COLO829 (cell line): Measurements from ENCODE around the gene RADIL.
"Not testable (repeated sequence)": the region's sequence is repeated elsewhere in the genome, so short reads cannot be mapped to it uniquely, and the experiment has no call there.

ENCODE experiments used
- DNase-seq: peaks from one replicate; pipeline ENCODE4 v3.0.0; 2012; ENCODE audit warnings: low spot score

Gene RADIL, protein sequence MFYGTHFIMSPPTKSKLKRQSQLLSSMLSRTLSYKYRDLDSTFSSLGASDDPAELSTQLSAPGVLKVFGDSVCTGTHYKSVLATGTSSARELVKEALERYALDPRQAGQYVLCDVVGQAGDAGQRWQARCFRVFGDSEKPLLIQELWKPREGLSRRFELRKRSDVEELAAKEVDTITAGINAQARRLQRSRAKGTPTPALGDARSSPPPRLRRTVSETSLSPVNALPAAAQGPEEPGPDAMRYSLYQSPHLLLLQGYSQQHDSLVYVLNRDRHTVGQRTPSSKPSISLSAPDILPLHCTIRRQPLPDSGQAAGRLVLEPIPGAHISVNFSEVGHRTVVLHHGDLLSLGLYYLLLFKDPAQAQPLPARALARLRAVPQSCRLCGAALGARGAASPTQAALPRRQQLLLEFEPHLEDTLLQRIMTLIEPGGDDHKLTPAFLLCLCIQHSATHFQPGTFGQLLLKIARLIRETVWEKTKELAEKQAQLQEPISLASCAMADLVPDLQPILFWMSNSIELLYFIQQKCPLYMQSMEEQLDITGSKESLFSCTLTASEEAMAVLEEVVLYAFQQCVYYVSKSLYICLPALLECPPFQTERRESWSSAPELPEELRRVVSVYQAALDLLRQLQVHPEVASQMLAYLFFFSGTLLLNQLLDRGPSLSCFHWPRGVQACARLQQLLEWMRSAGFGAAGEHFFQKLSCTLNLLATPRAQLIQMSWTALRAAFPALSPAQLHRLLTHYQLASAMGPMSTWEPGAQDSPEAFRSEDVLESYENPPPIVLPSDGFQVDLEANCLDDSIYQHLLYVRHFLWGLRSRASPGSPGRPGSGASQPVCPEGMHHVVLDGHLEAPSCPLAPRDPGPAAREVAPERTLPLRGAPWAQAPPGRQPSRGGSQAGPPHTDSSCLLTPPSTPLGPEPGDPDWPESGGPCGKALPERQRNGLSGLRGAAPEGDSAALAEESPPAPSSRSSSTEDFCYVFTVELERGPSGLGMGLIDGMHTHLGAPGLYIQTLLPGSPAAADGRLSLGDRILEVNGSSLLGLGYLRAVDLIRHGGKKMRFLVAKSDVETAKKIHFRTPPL

GRCh38 chr7:4883372-4884144, at the start of gene RADIL:
TSS of gene RADIL (minus strand) at chr7:4883716. CDS start at chr7:4878139, 5,577 bp downstream.
- DNase-seq = peak; percentile 97

GRCh38 chr7:4931943-4932342, 48.4 kb upstream of the RADIL start:
- peak; percentile 77 for DNase-seq

DNA sequence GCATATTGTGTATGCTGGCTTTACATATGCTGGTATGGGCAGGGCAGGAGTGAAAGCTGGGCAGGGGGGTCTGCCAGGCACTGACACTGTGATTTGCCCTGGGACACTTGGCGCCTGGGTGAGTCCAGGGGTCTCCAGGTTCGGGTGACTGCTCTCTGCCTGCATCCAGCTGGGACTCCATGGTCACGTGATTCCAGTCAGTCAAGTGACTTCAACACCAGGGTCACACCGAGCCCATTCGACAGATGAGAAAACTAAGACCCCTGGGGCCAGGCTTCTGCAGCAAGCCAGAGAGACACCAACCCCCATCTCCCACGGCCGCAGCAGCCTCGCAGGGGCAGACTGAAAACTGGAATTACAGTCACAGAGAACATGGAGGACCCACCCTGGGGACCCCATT, 45.5 kb upstream of the RADIL start:
- DNase-seq = no peak

- no peak for DNase-seq
Observed at GRCh38 chr7:4928445-4928844, 44.9 kb upstream of the RADIL start.

DNA sequence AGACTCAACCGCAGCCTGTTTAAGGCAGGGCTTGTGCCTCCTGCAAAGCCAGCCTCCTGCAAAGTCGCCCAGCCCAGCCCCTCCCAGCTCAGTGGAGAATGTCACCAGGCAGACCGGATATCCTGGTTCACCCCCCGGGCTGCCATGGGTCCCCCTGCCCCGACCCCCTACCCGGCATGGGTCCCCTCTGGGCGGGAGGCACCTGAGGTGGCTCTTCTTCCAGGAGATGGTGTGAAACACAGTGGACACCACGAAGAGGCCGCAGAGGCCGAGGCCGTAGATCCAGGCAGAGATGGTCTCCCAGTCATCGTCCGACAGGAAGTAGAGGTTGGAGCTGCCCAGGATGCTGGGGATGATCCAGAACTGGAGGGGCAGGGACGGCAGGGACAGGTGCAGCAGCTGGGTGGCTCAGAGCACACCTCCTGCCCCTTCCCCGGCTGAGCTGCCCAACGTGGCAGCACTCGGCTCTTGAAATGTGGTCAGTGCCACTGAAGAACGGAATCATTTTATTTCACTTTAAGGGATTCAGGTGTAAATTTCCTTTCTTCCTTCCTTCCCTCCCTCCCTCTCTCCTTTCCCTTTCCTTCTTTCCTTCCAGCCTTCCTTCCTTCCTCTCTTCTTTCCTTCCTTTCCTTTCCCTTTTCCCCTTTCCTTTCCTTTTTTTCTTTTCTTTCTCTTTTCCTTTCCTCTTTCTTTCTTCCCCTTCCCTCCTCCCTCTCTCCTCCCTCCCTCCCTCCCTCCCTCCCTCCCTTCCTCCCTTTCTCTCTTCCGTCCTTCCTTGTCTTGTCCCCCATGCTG, 36.7 kb upstream of the RADIL start:
- no peak for DNase-seq

GRCh38 chr7:4916113-4916512, 32.6 kb upstream of the RADIL start:
- no peak for DNase-seq

- DNase-seq = no peak
Observed at GRCh38 chr7:4911111-4911828, 27.8 kb upstream of the RADIL start.

DNA sequence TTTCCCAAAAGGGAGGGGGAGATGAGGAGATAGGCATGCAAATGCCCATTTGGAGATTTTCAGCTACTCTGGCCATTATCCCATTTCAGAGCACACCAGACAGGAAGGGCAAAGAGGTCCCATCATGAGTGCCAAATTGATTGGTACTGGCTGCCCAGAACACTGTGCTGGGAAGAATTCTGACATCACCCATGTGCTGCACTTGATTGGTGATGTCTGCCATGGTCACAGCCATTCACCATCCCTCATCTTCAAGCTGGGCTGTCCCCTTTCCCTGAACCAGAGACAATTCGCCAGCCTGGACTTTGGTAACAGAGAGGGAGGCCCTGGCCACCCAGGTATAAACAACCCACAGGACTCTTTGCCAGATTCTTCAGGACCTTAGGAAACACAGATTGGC, 23.2 kb upstream of the RADIL start:
- DNase-seq = no peak

DNA sequence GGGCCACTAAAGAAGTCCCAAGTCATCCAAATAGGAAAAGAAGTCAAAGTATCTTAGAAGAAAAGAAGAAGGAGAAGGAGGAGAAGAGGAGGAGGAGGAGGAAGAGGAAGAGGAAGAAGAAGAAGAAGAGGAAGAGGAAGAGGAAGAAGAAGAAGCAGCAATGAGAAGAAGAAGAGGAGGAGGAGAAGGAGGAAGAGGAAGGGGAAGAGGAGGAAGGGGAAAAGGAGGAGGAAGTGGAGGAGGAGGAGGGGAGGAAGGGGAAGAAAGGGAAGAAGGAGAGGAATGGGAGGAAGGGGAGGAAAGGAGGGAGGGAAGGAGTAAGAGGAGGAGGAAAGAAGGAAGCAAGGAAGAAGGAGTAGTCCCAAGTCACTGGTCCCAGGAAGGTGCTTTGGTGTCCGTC, 21.7 kb upstream of the RADIL start:
- no peak for DNase-seq

DNA sequence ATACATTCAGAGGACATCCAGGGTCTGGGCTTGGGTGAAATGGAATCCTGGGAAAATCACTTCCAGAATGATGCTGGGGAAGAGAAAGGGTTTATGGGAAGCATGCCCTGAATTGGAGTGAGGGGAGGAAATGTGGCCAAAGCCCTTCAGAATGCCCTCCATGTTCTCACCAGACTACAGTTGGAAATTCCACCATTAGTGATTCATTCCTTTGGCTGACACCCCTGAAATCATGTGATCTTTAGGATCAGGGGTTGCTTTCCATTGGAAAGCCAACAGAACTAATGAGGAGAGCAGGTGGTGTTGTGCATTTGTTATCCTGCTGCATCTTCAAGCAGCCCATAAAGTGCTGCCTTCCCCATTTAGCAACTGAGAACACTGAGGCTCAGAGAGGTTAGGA, 20.8 kb upstream of the RADIL start:
- no peak for DNase-seq

DNA sequence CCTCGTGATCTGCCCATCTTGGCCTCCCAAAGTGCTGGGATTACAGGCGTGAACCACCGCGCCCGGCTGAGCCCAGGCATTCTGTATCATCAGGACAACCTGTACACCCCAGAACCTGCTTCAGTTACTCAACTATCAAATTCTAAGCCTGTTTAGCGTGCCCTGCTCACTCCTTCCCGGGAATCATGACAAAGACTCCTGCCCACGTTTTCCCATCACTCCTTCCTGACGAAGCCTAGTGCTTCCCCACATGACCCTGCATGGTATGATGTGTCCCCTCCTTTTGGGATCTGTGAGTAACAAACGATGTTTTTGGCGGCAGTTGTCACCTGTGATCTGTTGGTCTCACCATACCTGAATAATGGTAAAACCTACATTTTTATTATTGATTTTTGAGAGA, 12.2 kb upstream of the RADIL start:
- DNase-seq = no peak

GRCh38 chr7:4894482-4894881, 11.0 kb upstream of the RADIL start:
- no peak for DNase-seq

DNA sequence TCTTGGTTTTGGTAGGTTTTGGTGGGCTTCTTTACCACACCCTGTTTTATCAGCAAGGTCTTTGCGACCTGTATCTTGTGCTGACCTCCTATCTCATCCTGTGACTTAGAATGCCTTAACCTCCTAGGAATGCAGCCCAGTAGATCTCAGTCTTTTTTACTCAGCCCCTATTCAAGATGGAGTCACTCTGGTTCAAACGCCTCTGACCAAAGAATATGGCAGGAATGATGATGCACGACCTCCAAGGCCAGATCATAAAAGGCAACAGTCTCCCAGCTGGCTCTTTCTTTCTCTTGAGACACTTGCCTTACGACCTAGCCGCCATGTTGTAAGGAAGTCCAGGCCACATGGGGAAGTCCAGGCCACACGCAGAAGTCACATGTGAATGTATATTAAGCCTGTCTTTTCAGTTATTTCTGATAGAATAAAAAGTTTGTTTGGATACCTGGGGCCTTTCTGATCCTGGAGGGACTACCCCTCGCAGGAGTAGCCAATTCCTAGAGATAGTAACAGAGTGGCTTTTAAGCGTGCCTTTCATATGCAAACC, 10.5 kb upstream of the RADIL start:
- no peak for DNase-seq

GRCh38 chr7:4893188-4893587, 9.7 kb upstream of the RADIL start:
- DNase-seq = not testable (repeated sequence)

DNA sequence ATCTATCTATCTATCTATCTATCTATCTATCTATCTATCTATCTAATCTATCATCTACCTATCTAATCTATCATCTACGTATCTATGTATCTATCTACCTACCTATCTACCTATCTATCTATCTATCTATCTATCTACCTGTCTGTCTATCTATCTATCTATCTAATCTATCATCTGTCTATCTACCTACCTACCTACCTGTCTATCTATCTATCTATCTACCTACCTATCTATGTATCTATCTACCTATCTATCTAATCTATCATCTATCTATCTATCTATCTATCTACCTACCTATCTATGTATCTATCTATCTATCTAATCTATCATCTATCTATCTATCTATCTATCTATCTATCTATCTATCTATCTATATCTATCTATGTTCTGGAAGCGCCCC, 8.0 kb upstream of the RADIL start:
- not testable (repeated sequence) for DNase-seq

- DNase-seq = no peak
Observed at GRCh38 chr7:4889682-4890081, 6.2 kb upstream of the RADIL start.

DNA sequence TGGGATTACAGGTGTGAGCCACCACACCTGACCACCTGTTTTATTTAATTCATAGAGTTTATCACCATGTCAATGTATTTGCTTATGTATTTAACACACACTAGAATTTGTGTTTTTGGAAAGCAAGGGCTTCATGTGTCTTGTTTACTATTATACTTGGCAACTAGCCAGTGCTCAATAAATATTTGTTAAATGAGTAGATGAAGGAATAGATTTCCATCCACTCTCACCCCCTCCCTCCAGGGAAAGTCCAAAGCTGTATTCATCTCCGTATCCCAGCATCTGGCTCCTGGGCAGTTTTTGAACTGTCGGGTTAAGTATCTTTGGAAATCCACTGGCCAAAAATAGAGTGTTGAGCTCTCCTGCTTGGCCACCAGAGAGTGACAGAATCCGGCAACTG, 4.6 kb upstream of the RADIL start:
- no peak for DNase-seq

- no peak for DNase-seq
Observed at GRCh38 chr7:4886671-4887070, 3.2 kb upstream of the RADIL start.

DNA sequence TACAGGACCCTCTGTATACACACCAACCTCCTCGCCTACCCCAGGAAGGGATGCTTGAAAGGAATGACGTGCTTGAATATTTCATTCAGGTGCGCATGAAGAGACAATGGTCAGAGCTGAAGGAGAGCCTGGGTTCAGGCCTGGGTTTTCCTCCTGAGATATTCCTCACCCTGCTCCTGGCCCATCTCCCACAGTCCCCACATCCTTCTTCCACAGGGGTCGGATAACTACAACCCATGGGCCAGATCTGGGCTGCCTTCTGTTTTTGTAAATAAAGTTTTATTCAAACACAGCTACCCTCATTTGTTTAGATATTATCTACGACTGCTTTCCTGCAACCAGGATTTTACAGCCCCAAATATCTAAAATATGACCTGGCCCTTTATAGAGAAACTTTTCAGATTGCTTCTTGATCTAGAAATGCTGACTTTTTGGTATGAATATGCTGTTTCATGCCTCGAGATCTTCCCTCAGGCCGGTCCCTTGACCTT, 1.8 kb upstream of the RADIL start:
- no peak for DNase-seq

- DNase-seq = no peak
Observed at GRCh38 chr7:4884164-4884563, 648 bp upstream of the RADIL start.
